Body of pancreas (tissue), 4 donors: ENCODE results near the gene LIN9.

Experiments
- CTCF ChIP-seq, 7 experiments: fragments of 450-650 bp in 4 of 7; fragments of 200-600 bp in 3 of 7; sonication (generic) in 3 of 7; IDR thresholded peaks; one replicate each; pipeline ENCODE4 v1.5.1; 2016 to 2019; ENCODE audit warnings: antibody characterized with exemption in 7 of 7
- POLR2A ChIP-seq, 3 donors: fragments of 450-650 bp; IDR thresholded peaks; one replicate each; pipeline ENCODE4 v1.6.1; 2016; ENCODE audit warnings: antibody characterized with exemption in 3 of 3, mild to moderate bottlenecking in 2 of 3

GRCh38 chr1:226350519-226350865 lies 41.5 kb upstream of the LIN9 start:
- TF ChIP-seq POLR2A (IDR thresholded peaks at IDR 0.05) = no peak
- TF ChIP-seq CTCF (IDR thresholded peaks at IDR 0.05) = no peak
